Mesenchymal stem cell (in vitro differentiated cells and primary cell): Measurements from ENCODE around the gene INTS13.

Source experiments
- DNase-seq: peaks from one replicate; pipeline ENCODE4 v3.0.0-alpha.2; 2013
- H2AFZ ChIP-seq: one replicate; pipeline ENCODE4 v1.6.1; 2013; ENCODE audit warnings: low read depth, mild to moderate bottlenecking, control low read depth, inconsistent platforms, low read length, moderate library complexity
- H2AK5ac ChIP-seq: 2 replicates; pipeline ENCODE4 v1.6.1; 2013; ENCODE audit warnings: low read length, moderate library complexity, mild to moderate bottlenecking, inconsistent platforms; ENCODE audit not compliant: severe bottlenecking
- H2BK120ac ChIP-seq: one replicate; pipeline ENCODE4 v1.6.1; 2013; ENCODE audit warnings: low read depth, mild to moderate bottlenecking, inconsistent platforms, low read length, moderate library complexity
- H2BK12ac ChIP-seq, 2 experiments: one replicate each; pipeline ENCODE4 v1.6.1; 2013; ENCODE audit warnings: inconsistent platforms in 2 of 2, low read length in 2 of 2, mild to moderate bottlenecking in 2 of 2, moderate library complexity in 2 of 2, control low read depth in 1 of 2
- H2BK15ac ChIP-seq: one replicate; pipeline ENCODE4 v1.6.1; 2013; ENCODE audit warnings: mild to moderate bottlenecking, low read depth, inconsistent platforms; ENCODE audit not compliant: poor library complexity, severe bottlenecking
- H2BK5ac ChIP-seq: 2 replicates; pipeline ENCODE4 v1.6.1; 2013; ENCODE audit warnings: low read depth, mild to moderate bottlenecking, low read length, control low read depth, inconsistent platforms; ENCODE audit not compliant: poor library complexity, severe bottlenecking
- H3K14ac ChIP-seq, 2 experiments: one replicate each; pipeline ENCODE4 v1.6.1; 2013; ENCODE audit warnings: inconsistent platforms in 2 of 2, low read length in 2 of 2, control low read depth in 1 of 2, mild to moderate bottlenecking in 1 of 2, moderate library complexity in 1 of 2
- H3K18ac ChIP-seq, 2 experiments: one replicate each; pipeline ENCODE4 v1.6.1; 2013; ENCODE audit warnings: inconsistent platforms in 2 of 2, low read length in 2 of 2, control low read depth in 1 of 2, low read depth in 1 of 2, mild to moderate bottlenecking in 1 of 2
- H3K23ac ChIP-seq, 2 experiments: one replicate each; pipeline ENCODE4 v1.6.1; 2013; ENCODE audit warnings: inconsistent platforms in 2 of 2, low read length in 2 of 2, mild to moderate bottlenecking in 2 of 2, moderate library complexity in 2 of 2, control low read depth in 1 of 2
- H3K27ac ChIP-seq: 2 replicates; pipeline ENCODE4 v1.5.1; 2013; ENCODE audit warnings: mild to moderate bottlenecking, moderate library complexity, low read length, control low read depth, inconsistent platforms; ENCODE audit not compliant: poor library complexity, severe bottlenecking
- H3K27me3 ChIP-seq, 2 experiments: 2 replicates each; pipeline versions ENCODE4 v1.6.1 to v1.7.0; 2013; ENCODE audit warnings: low read length in 2 of 2, mild to moderate bottlenecking in 2 of 2, moderate library complexity in 2 of 2, control low read depth in 1 of 2, inconsistent platforms in 1 of 2; ENCODE audit not compliant: control insufficient read depth in 1 of 2, insufficient read depth in 1 of 2
- H3K36me3 ChIP-seq, 2 experiments: 2 replicates each; pipeline versions ENCODE4 v1.6.1 to v1.7.0; 2013; ENCODE audit warnings: low read length in 2 of 2, control low read depth in 1 of 2, inconsistent platforms in 1 of 2, low read depth in 1 of 2, mild to moderate bottlenecking in 1 of 2; ENCODE audit not compliant: insufficient read depth in 2 of 2, control insufficient read depth in 1 of 2
- H3K4ac ChIP-seq, 2 experiments: one replicate each; pipeline ENCODE4 v1.6.1; 2013; ENCODE audit warnings: inconsistent platforms in 2 of 2, low read length in 2 of 2, mild to moderate bottlenecking in 2 of 2, moderate library complexity in 2 of 2, control low read depth in 1 of 2, low read depth in 1 of 2
- H3K4me1 ChIP-seq: 2 replicates; pipeline ENCODE4 v1.6.1; 2013; ENCODE audit warnings: low read depth, low read length, control low read depth; ENCODE audit not compliant: control insufficient read depth, insufficient read depth
- H3K4me2 ChIP-seq: 2 replicates; pipeline ENCODE4 v1.6.1; 2013; ENCODE audit warnings: low read length, mild to moderate bottlenecking, inconsistent platforms; ENCODE audit not compliant: poor library complexity, severe bottlenecking
- H3K4me3 ChIP-seq, 2 experiments: 2 replicates each; pipeline versions ENCODE4 v1.5.1 to v1.7.0; 2013; ENCODE audit warnings: low read length in 2 of 2, mild to moderate bottlenecking in 2 of 2, control low read depth in 1 of 2, low read depth in 1 of 2; ENCODE audit not compliant: insufficient read depth in 1 of 2
- H3K79me1 ChIP-seq: replicated peaks from 2 replicates; pipeline ENCODE4 v1.6.1; 2013; ENCODE audit warnings: mild to moderate bottlenecking, control low read depth, low read length, inconsistent platforms; ENCODE audit not compliant: poor library complexity, severe bottlenecking
- H3K9ac ChIP-seq: 2 replicates; pipeline ENCODE4 v1.7.0; 2013; ENCODE audit warnings: mild to moderate bottlenecking, low read length, moderate library complexity
- H3K9me3 ChIP-seq: 2 replicates; pipeline ENCODE4 v1.7.0; 2013; ENCODE audit warnings: mild to moderate bottlenecking, low read length; ENCODE audit not compliant: control insufficient read depth
- H4K8ac ChIP-seq: one replicate; pipeline ENCODE4 v1.6.1; 2013; ENCODE audit warnings: inconsistent platforms, mild to moderate bottlenecking, low read length, moderate library complexity
- H4K91ac ChIP-seq: one replicate; pipeline ENCODE4 v1.6.1; 2013; ENCODE audit warnings: mild to moderate bottlenecking, low read length, inconsistent platforms
- WGBS: methylation state at CpG from one replicate; pipeline ENCODE4 v1.1.7; 2013; ENCODE audit warnings: mixed read lengths; 5-methylcytosine and 5-hydroxymethylcytosine counted together

Gene INTS13

GRCh38 chr12:26936559-26937442, 980 bp downstream of the INTS13 start:
- Histone ChIP-seq H3K23ac (no peak overlapping the region), H3K9me3 (no peaks in the 10 kb centered on the region), H2BK15ac (no peak overlapping the region), H2BK5ac (no peak overlapping the region), H3K27ac (no peak overlapping the region), H3K9ac (peak overlapping the region; percentile 98), H3K4me1 (no peaks in the 10 kb centered on the region), H3K4me3 (peak overlapping the region in 1 of 2 experiments; percentile 93), H2BK12ac (no peak overlapping the region), H3K14ac (no peak overlapping the region), H3K79me1 (peaks cover 15% of the 10 kb centered on the region), H3K36me3 (peaks cover 0 to 11% of the 10 kb centered on the region in 2 experiments), H2BK120ac (no peak overlapping the region), H3K18ac (no peak overlapping the region), H3K27me3 (no peaks in the 10 kb centered on the region), H2AFZ (no peak overlapping the region), H3K4ac (no peak overlapping the region), H2AK5ac (no peak overlapping the region), H4K8ac (no peak overlapping the region), H4K91ac (no peak overlapping the region), H3K4me2 (peak overlapping the region; percentile 93)
- WGBS, result 23% methylated on average over 5 of the region's 8 CpGs
- peak; percentile 13 for DNase-seq

GRCh38 chr12:26935636-26936378, 2.0 kb downstream of the INTS13 start:
- Histone ChIP-seq H2BK15ac (no peak overlapping the region), H3K27ac (no peak overlapping the region), H2AFZ (no peak overlapping the region), H3K18ac (no peak overlapping the region), H3K4me2 (no peak overlapping the region), H2AK5ac (no peak overlapping the region), H2BK120ac (no peak overlapping the region), H3K9me3 (no peaks in the 10 kb centered on the region), H3K4ac (no peak overlapping the region), H4K8ac (no peak overlapping the region), H3K14ac (no peak overlapping the region), H2BK12ac (no peak overlapping the region), H3K79me1 (peaks cover 17% of the 10 kb centered on the region), H2BK5ac (no peak overlapping the region), H3K4me1 (no peaks in the 10 kb centered on the region), H3K36me3 (peaks cover 0 to 14% of the 10 kb centered on the region in 2 experiments), H3K9ac (peak overlapping the region; percentile 98), H3K4me3 (peak overlapping the region in 1 of 2 experiments; percentile 93), H3K27me3 (no peaks in the 10 kb centered on the region), H3K23ac (no peak overlapping the region), H4K91ac (no peak overlapping the region)
- WGBS, result 87% methylated on average over 4 of the region's 7 CpGs
- no peak for DNase-seq

GRCh38 chr12:26929590-26929989, 8.2 kb downstream of the INTS13 start:
- H3K79me1 ChIP-seq, result peaks cover 25% of the 10 kb centered on the region
- H3K27me3 ChIP-seq, result no peaks in the 10 kb centered on the region
- H3K9ac ChIP-seq, result no peak overlapping the region
- H2AK5ac ChIP-seq, result no peak overlapping the region
- no peak overlapping the region for H3K4me3 ChIP-seq
- H3K4me1 ChIP-seq, result peaks cover 1% of the 10 kb centered on the region
- no peak overlapping the region for H3K14ac ChIP-seq
- no peak overlapping the region for H2AFZ ChIP-seq
- no peak overlapping the region for H3K18ac ChIP-seq
- H2BK15ac ChIP-seq, result no peak overlapping the region
- H4K91ac ChIP-seq, result no peak overlapping the region
- H2BK12ac ChIP-seq, result no peak overlapping the region
- no peak overlapping the region for H3K4me2 ChIP-seq
- H3K27ac ChIP-seq, result no peak overlapping the region
- H2BK120ac ChIP-seq, result no peak overlapping the region
- H4K8ac ChIP-seq, result no peak overlapping the region
- DNase-seq, result no peak
- 97% methylated on average over 1 of the region's 2 CpGs for WGBS
- peak overlapping the region; percentile 19 for H2BK5ac ChIP-seq
- H3K4ac ChIP-seq, result no peak overlapping the region
- H3K36me3 ChIP-seq, result peaks cover 8 to 69% of the 10 kb centered on the region in 2 experiments
- H3K9me3 ChIP-seq, result no peaks in the 10 kb centered on the region
- no peak overlapping the region for H3K23ac ChIP-seq

- Histone ChIP-seq H2BK5ac (no peak overlapping the region), H4K91ac (no peak overlapping the region), H3K27me3 (no peaks in the 10 kb centered on the region), H2BK12ac (no peak overlapping the region), H3K18ac (no peak overlapping the region), H3K9me3 (no peaks in the 10 kb centered on the region), H2AFZ (no peak overlapping the region), H3K14ac (no peak overlapping the region), H2BK120ac (no peak overlapping the region), H3K23ac (no peak overlapping the region), H3K4me3 (no peak overlapping the region), H3K4ac (no peak overlapping the region), H3K4me2 (no peak overlapping the region), H3K9ac (no peak overlapping the region), H3K79me1 (peaks cover 23% of the 10 kb centered on the region), H2BK15ac (no peak overlapping the region), H3K27ac (no peak overlapping the region), H3K36me3 (peaks cover 8 to 77% of the 10 kb centered on the region in 2 experiments), H4K8ac (no peak overlapping the region), H3K4me1 (peaks cover 1% of the 10 kb centered on the region), H2AK5ac (no peak overlapping the region)
- 96% methylated on average over 3 of the region's 5 CpGs for WGBS
- DNase-seq, result no peak
Observed at GRCh38 chr12:26928661-26929060, 9.1 kb downstream of the INTS13 start.
